Activated effector memory CD4-positive, alpha-beta T cell treated with Interleukin-2 at 50 U/mL for 16 hours (primary cell): ENCODE data around the gene S100B.

Source experiments
- DNase-seq: peaks from one replicate; pipeline ENCODE4 v3.0.0-alpha.2; 2020

The S100B gene

GRCh38 chr21:46557919-46558392 is 46.9 kb downstream of the S100B start:
- no peak for DNase-seq

- no peak for DNase-seq
Measured at GRCh38 chr21:46557469-46557868, 47.4 kb downstream of the S100B start.

GRCh38 chr21:46556802-46557201 is 48.1 kb downstream of the S100B start:
- DNase-seq: no peak

DNA sequence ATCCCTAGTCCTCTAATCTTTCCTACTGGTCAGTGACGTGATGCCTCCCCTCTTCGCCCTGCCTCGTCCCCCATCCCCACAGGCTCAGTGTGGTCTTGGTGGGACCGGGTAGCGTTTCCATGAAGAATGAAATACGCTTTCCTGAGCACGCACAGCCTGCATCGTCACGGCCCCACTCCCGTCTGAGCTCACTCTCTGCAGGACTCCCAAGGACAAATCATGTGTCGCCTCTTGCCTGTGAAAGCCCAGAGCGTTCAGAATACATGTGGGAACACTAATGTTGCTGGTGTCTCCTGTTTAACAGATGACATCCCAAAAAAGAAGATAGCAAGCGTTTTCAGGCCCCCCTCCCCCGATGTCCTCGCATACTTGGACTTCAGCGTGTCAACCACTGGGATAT is 49.2 kb downstream of the S100B start:
- no peak for DNase-seq

DNA sequence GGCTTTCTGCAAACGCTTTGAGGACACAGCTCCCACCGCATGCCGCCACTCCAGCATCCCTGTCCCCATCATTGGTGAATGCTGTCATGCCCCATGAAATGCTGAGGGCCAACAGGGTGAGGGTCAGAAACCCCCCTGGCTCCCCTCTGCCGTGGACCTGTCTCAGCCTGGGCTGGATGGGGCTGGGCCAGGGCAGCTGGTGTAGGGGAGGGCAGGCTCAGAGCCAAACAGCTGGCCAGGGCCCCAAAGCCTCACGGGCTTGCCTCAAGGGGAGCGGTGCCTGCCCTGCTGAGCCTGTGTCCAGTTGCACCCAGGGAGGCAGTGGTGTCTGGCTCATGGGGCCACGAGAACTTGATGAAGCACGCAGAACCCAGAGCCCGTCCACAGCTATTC is 49.7 kb downstream of the S100B start:
- DNase-seq: no peak

- DNase-seq: no peak
Measured at GRCh38 chr21:46554431-46555224, 50.3 kb downstream of the S100B start.

GRCh38 chr21:46553993-46554392 is 50.9 kb downstream of the S100B start:
- no peak for DNase-seq

DNA sequence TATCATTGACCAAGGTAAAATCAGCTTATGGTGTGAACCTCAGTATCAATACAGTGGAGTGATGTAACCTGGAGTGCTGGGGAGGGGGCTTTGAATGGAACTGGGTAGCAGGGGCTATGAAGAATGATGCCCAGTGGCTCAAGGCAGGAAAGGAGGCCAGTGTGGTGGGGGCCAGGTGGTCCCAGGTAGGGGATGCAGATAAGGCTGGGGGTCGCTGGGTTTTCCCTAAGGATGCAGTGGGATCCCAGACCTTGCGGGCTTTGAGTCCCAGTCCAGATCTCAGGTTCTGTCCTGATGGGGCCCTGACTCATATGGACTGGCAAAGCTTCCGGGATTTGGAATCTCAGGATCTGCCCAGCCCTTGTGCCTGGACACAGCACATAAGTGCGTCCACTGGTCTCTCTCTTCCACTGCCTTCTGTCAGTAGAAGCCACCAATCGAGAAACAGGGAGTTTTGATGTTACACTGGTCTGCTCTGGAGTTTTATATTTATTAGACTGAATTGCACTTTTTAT is 52.0 kb downstream of the S100B start:
- no peak for DNase-seq

GRCh38 chr21:46552274-46552673 is 52.6 kb downstream of the S100B start:
- no peak for DNase-seq

DNA sequence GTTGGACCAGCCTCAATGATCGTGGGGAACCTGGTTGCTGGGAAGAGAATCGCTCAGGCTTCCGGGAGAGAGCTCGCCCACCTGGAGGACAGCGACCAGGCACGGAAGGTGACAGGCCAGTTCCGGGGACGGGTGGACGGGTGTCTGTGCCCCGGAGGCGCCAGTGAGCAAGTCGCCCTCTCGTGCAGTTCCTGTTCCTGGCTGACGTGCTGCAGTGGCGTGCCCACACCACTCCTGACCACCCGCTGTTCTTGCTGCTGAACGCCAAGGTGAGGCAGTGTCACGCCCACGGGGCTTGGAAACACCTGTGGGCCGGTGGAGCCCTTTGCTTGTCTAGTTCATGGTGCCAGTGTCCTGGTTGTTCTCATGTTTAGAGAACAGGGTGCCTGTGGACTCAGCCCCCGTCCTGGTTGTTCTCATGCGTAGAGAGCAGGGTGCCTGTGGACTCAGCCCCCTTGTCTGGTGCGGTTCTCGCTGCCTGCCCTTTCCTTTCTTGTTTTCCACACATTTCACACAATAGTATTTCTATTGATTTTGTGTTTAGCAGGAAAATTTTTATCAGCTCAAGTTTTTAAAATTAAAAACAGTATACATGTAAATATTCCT is 53.1 kb downstream of the S100B start:
- DNase-seq: peak; percentile 21

GRCh38 chr21:46550116-46550941 is 54.6 kb downstream of the S100B start:
- peak; percentile 63 for DNase-seq

DNA sequence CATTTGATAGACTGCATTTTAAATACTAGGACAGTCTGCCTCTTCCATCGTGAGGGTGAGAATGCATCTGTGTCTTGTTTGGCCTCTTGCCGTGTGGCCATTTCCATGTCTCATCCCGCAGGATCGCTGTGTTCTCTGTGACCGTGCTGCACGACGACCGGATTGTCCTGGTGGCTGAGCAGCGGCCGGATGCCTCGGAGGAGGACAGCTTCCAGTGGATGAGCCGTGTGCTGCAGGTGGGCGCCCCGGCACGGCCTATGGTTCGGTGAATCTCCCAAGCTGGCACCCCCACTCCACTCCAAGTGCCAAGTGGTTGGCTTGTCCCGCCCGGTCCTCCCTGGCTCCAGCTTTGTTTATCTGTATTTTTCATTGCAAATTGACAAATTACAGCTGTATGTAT is 55.2 kb downstream of the S100B start:
- DNase-seq: no peak
